Hair follicular keratinocyte (primary cell): Measurements from ENCODE around the gene SCGB2B2. TPM values are rescaled to one million over a fixed set of nuclear protein-coding genes. Genes with fewer than 3 reads are reported as not detected.

Source experiments
- total RNA-seq: library from RNA; depleted of rRNA; stranded (reverse); fragments of >200 nt; gene quantifications from 2 replicates; pipeline ENCODE4 v1.2.3, GENCODE V29; 2015

SCGB2B2 gene
- 0.08 TPM in 1 of 2 replicates, not detected in the other for total RNA-seq

GRCh38 chr19:34676697-34677385, at the start of gene SCGB2B2:
Gene SCGB2B2 (minus strand): TSS chr19:34677159. CDS start chr19:34594563, 82,596 bp downstream.

GRCh38 chr19:34677386-34678084, 576 bp upstream of the SCGB2B2 start, which contains the start of gene ZNF302:
Gene ZNF302 (plus strand): TSS chr19:34677678. CDS start chr19:34678805, 1,127 bp downstream.

Other genes starting within 250 kb of the SCGB2B2 start
- gene UBA2, start 248.8 kb downstream of the SCGB2B2 start, total RNA-seq = 93.2 and 95.8 TPM in 2 replicates
- gene WTIP, start 195.4 kb downstream of the SCGB2B2 start, total RNA-seq = 9.4 and 33.8 TPM in 2 replicates
- gene ZNF302, start 519 bp upstream of the SCGB2B2 start, total RNA-seq = 4.4 and 4.6 TPM in 2 replicates
- gene ZNF181, start 57.1 kb upstream of the SCGB2B2 start, total RNA-seq = 3.3 and 4.4 TPM in 2 replicates
- 2.9 and 6.6 TPM in 2 replicates for gene ZNF599, start 96.1 kb upstream of the SCGB2B2 start, total RNA-seq
- 1.6 and 2.3 TPM in 2 replicates for gene ZNF30, start 249.7 kb upstream of the SCGB2B2 start, total RNA-seq